AG08396 (cell line): ENCODE data around the gene BRPF3.

Experiments
- DNase-seq: peaks from one replicate; pipeline ENCODE4 v3.0.0; 2012; ENCODE audit warnings: low spot score, mixed read lengths

BRPF3 gene

DNA sequence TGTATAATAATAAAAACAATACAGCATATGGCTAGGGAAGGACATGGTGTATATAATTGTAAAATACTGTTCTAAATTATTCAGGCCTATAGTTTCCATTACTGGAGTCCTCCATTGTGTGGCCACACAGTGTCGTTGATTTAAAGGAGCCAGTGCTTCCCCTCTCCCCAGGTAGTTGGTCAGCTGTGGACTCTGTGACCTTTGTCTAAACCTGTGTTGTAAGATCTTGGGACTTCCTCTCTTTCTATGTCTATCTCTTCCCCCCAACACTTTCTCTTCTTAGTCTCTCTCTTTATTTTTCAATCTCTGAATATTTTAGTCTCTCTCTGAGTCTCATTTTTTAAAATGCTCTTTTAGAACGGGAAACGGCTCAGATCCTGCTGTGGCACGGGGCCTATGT is 35.6 kb downstream of the BRPF3 start:
- DNase-seq = no peak

DNA sequence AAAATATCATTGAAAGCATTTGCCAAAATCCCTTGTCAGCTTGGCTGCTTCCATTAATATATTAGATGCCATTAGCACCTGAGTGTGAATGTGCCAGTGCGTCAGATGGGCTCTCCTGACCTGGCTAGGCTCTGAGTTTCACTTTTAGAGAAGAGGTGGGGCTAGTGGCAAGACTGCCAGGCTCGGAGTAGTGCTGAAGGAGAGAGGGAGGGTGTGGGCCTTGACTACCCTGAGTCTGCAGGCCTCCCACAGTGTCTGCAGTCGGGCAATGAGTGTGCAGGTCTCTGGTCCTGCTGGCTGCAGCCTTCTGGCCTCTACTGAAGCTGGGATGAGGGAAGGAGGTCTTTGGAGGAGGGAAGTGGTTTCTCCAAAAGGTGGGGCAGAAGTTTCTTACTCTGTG is 38.8 kb downstream of the BRPF3 start:
- no peak for DNase-seq

DNA sequence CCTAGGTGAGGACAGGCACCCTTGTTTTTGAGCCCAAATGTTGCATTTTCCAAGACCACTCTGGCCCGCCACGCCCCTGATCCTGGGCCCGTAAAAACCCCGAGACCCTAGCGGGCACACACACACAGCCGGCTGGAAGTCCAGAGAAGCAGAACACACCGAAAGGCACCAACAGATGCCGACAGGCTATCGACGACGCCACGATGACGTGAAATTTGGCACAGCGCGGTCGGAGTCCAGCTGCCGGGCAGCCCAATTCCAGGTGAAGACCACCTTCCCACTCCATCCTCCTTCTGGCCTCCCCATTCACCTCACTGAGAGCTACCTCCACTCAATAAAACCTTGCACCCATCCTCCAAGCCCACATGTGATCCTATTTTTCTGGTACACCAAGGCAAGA is 39.3 kb downstream of the BRPF3 start:
- DNase-seq = no peak

DNA sequence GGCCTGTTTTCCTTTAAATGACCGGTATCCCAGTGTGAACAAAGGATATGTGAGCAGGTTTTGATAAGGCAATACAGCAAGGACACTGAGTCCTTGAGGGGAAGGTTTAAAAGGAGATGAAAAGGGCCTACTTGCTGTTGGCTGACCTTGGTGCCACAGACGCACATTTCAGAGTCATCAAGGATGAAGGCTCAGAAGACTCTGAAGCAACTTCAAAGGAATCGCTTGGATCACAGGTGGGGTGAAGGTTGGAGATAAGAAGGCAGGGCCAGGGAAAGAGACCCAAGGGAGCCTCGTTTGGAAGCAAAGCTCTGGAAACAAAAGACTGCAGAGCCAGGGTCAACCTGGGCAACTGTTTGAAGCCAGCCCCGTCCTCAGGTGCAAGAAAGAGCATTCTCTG is 43.2 kb downstream of the BRPF3 start:
- DNase-seq = no peak

DNA sequence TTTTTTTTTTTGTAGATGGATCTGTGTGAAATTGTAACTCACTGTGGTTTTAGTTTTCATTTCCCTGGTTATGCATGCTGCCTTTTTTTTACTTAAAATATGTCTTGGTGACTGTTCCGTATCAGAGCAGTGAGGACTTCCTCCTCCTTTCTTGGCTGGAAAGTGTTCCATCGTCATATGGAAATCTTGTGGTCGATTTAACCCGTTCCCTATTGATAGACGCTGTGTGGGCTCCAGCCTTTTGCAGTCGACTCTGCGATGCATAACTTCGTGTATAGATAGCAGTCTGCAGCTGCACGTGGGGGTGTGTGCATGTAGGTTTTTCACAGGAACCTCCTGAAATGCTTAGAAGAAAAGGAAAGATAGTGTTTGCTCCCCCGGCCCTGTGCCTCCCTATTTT is 45.2 kb downstream of the BRPF3 start:
- no peak for DNase-seq

DNA sequence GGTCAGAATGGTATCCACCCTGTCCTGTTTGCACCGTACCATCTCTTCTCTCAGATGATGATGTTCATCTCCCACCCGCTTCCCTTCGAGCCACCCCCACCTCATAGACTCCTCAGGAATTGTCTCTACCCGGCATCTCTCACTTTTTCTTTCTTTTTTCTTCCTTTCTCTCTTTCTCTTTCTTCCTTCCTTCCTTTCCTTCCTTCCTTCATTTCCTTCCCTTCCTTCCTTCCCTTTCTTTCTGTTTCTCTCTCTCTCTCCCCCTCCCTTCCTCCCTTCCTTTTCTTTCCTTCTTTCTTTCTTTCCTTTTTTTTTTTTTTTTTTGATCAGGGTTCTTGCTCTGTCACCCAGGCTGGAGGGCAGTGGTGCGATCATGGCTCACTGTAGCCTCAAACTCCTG is 45.6 kb downstream of the BRPF3 start:
- no peak for DNase-seq

DNA sequence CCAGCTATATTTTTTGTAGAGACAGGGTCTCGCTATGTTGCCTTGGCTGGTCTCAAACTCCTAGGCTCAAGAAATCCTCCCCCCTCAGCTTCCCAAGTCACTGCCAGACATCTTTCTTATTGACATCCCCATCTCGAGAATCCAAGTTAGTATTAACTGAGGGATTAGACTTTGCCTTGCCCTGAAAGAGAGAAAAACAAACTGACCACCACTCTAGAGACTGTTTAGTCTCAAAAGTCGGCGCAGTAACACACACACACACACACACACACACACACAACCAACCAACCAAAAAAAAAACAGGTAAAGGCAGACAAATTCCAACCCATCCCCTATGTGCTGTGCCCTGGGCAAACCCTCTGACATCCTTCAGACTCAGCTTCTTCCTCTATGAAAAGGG is 46.1 kb downstream of the BRPF3 start:
- DNase-seq = no peak

DNA sequence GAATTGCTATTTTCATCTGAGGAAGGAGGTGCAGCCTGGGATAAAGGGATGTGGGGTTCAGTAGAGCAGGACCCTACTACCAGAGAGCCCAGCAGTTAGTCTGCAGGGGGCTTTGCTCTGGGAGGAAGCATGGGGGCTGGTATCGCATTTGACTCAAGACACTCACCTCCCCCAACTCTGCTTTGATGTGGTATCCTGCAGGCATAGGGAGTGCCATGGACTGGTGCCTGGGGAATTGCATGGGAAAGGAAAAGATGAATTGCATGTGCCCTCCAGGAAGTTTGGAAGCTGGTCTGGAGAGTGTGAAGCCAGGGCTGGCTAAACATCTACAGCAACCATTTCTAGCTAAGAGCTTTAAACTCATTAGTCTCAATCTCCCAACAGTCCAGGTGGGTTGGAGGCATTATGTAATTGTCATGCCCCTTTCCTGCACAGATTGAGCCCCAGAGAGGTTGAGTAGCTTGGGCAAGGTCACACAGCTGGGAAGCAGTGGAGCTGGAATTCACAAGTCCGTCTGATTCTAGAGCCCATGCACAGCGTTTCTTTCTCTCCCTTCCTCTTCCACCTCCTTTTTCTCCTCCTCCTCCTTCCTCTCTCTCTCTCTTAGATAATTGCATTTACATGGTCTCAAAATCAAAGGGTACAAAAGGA is 47.1 kb downstream of the BRPF3 start:
- no peak for DNase-seq

DNA sequence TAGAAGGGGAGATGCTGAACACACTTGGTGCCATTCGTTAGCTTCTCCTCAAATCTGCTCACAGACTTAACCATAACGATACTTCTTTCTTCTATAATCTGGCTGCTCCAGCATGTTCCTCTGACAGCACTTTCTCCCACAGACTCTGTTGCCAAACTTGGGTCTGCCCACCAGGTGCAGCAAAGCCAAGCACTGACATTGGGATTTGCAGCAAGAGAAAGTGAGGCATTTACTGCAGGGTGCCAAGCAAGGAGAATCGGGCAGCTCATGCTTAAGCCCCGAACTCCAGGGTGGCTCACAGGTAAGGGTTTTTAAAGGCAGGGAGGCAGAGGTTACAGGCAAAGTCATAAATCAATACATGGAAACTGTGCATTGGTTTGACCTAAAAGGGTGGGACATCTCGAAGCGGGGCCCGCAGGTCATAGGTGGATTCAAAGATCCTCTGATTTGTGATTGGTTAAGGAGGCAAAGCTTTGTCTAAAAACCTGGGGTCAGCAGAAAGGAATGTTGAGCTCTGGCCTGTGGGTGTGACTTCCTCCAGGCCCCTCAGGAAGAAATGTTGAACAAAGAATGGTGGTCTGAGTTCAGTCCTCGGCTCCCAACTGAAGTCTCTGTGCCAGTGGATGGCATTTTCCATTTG is 48.2 kb downstream of the BRPF3 start:
- no peak for DNase-seq

DNA sequence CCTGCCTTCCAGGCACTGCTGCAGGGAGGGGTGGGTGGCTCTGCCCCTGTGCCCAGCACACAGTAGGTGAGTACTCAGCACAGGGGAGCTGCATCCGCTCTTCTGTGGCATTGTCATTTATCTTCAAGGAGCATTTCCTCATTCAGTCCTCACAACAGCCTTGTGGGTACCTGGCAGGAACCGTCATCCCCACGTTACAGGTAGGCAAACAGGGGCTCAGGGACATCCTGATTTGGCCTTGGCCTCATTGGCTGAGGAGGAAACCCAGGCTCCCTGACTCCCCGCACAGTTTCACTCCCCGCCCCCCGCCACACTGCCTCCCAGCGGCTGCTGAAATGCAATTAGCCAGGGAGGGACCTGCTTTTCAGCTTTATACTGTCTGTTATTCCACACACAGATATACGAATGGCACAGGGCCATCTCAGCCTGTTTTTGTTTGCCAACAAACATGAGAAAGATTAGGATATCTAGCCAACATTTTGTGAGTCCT is 49.1 kb downstream of the BRPF3 start:
- DNase-seq = no peak

DNA sequence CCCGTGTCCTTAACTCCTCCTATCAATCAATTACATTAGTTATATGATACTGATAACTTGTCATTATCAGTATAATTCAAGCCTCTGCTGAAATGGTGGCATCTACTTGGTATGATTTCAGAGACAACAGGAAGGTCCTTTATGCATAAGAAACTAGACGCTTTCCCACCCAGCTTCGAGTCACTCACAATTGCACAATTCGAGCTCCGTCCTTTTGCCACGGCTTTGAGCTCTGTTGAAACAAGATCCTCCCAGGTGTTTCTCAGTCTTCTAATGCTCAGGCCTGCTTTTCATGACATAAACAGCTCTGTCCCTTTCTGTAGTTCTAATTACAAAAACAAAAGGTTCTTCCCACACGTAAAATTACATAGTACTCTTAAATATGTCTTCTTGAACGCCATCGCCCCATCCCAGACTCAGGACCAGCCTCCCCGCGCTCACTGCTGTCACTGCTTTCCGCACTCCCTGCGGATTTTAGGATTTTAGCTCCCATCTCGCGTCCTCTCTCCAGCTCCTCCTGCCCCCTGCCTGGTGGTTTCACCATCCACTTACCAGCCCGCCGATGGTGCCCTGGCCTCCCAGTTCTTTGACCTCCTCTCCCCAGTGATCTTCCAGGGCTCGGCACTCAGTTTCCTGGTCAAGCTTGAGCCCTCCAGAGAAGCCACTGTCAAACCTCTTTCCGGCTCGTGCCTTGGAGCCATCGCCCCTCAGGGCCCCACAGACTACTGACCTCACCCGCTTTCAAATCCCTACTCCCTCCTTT is 50.1 kb downstream of the BRPF3 start:
- no peak for DNase-seq

DNA sequence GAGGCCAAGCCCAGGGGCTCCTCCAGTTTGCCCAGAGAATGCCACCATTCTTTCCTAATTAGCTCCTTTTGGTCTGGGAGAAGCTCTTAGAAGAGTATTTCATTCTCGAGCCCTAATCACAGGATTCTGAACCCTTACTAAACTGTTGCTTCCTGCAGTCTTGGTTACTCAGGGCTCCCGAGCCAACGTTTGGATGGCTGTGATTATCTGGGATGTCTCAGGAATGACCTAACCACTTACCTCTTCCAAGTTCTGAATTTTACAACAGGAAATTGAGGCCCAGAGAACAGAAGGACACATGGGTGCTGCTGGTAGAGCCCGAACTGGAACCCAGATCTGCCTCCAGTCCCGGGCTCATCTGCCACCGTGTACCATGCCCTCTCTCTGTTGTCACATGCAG is 51.1 kb downstream of the BRPF3 start:
- DNase-seq = no peak

DNA sequence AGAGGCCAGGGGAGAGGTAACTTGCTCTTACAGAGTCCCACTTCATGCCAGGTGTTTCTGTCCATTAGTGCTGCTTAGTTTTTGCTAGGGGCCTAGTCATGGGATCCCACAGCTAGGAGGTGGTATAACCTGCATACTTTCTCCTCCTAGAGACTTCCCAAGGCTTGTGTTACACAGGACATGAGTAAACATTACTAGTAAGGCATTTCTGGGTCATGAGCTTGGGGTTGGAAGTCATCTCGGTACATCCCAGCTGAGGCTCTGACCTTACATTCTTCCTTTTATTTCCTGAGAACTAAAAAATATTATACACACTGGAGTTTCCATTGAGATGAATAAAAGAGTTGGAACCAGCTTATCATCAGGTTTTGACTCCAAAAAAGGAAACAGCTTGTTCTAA is 52.4 kb downstream of the BRPF3 start:
- peak; percentile 31 for DNase-seq

DNA sequence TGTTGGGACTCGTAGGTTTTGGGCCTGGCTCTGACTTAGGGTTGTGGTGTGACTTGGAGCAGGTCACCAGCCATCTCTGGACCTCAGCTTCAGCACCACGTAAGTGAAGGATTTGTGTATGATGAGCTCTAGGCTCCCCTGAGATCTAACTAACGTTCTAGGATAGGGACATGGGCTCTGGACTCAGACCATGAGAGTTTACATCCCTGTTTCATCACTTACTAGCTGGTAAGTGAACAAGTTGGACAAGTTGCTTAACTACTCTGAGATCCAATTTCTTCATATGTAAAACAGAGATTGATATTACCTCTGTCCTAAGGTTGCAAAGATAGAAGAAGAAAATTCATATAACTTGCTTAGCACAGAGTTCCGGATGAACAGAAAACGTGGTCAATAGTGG is 53.0 kb downstream of the BRPF3 start:
- DNase-seq = no peak

DNA sequence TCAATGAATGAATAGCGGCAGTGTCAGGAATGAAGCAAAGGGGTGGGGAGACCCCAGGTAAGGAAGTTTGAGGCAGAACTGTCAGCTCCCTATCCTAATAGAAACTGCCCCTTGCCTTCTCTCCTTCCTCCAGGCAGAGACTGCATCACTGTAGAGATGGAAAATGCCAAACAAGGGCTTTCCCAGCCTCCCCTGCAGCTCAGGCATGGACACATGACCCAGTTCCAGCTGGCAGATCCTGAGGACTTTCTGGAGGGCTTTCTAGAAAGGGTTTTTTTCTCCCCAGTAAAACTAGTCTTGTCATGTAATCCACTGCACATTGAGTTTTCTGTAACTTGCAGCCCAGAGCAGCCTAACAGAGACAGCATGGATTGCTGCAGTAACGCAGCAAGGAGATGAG is 55.5 kb downstream of the BRPF3 start:
- no peak for DNase-seq

DNA sequence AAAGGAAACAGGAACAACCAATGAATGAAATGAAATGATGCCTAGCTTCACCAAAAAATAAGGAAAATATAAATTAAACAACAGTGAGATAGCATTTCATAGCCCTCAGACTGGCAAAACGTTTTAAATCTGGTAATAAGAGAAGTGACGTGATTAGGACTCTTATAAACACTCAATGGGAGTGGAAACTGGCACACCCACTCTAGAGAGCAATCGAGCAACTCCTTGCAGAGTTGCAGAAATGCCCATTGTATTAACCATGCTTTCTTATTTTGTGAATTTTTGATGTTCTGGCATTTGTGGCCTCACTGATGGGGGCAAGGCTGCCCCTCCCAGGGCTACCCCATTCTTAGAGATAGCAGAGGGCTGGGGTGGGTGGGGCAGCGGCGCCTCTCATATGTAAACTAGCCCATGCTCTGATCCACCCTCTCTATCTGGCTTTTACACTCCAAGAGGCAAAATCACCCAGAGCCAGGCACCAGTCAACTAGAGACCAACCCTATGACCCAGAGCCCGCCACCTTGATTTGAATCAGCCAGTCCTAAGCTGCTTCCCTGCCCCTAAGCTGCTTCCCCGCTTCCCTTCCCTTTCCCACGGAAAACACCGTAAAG is 67.0 kb downstream of the BRPF3 start:
- DNase-seq = no peak

DNA sequence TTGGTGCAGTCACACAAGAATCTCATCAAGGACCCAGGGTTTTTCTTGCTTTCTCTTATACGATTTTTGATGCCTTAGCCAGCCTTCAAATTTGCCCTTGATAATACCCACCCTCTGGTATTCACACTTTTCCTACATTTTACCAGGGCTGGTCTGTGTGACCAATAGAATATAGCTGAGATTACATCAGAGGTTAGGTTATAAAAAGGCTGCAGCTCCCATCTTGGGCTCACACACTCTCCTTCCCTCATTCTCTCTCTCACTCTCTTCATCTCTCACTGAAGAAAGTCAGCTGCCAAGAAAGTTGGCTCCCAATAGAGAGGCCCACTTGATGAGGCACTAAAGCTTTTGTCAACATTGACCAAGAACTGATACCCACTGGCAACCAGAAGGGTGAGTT is 69.2 kb downstream of the BRPF3 start:
- DNase-seq = no peak

DNA sequence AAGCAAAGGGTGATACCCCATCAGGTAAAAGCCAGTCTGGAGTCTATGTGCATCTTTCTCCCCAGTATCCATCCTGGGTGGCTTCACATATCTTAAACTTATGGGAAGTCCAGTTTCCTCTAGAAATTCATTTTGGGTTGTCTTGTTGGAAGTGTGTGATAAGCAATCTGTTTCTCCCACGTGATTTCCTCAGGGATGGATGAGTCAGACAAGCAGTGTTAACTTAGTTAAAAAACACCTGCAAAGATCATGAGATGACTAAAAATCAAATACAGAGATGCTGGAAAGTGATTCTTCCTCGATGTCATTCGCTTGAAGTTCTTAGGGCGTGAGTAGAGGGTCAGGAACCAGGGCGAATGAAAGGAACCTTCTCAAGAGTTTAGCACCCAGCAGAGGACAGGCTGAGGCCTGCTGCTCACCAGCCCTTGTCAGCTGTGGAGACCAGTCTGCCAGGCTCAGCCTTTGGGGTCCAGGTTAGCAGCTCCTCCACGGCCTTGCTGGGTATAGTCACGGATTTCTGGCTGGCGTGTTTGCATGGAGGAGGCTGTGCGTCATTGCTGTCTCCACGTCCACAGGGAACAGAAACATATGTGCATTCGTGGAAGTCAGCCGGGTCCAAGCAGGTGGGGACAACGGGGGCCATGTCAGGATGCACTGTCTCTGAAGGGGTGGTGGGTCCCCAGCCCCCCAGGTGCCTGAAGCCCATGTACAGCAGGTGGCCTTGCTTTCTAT is 70.5 kb downstream of the BRPF3 start:
- no peak for DNase-seq

DNA sequence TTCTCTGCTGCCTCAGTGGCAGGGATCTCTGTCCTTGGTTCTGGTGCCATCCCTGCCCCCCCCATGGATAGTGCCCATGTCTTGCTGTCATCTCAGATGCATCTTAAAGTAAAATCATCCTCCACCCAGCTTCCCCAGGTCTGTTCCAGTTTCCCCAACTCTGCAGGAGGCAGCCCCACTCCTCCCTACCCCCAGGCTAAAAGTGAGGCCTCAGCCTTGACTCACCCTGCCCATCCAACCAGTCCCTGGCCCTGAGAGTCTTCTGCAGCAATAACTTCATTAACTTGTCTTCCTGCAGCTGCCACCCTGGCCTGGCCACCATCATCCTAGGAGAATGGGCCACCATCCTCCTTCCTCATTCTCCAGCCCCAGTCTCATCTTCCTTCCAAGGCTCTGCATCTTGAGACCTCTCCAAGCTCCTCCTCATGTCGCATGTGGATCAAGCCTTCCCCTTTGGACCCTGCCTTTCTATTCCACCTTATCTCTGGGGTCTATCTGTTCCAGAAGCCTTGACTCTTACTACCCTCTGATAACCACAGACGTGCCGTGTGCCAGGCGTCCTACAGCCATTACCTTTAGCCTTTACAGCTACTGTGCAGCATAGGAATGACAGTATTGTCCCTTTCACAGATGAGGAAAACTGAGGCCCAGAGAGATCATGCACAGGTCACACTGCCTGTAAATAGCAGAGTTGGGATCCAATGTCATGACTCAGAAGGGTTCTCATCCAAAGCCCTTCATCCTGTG is 71.4 kb downstream of the BRPF3 start:
- no peak for DNase-seq

DNA sequence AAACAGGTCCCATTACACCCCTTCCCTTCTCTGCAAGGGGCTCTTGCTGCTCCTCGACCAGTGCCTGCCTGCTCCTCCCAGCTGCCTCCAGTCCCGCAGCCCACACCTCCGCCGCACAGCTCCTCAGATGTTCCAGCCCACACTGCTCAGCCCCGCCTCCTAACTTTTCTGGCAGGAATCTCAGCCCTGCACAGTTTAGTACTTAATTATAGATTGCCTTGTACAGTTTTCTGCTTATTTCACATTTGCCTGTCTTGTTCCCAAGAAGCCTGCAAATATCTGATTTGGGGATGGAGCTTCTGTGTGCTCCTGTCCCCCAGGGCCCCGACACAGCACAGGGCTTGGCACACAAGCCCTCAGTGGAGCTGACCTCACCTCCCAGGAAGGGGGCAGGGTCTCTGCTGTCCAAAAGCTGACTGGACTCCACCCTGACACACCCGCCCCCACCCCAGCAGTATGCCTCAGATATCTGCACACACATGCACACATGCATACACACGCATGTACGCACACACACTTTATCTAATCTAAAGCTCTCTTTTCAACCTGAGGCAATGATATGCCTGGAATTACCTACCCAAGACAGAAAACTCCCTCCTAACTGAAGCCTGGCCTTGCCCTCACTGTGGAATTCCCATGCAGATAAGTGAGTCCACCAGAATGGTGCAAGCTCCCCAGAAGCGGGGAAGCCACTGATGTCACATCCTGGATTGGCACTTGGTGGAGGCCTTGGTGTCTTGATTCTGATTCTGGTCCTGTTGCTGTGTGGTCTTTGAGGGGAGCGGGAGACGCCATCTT is 72.1 kb downstream of the BRPF3 start:
- DNase-seq = peak; percentile 60
